ENCODE results near the gene NPHS2.

Gene NPHS2

DNA sequence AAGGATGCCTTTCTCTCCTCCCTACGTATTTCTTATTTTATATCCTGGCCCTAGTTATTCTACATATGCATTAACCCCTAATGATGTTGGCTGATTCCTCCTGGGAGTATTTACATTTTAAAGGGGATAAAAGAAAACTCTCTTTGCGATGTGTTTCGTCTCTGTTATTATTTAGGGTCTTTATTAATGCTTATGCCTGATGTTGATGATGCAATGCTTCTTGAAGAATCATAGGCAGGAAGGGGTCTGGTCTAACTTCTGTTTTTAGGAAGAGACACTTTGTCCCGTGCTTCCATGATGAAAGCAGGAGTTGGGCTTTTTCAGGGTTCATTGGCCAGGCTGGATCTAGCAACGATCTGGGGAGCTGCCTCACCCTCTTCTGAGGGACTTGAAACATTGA, 761 bp upstream of the NPHS2 start:
- TF ChIP-seq ZBTB7A (IDR thresholded peaks at IDR 0.05; ENCODE audit: low read depth) (no peak), EGR1 (IDR thresholded peaks at IDR 0.05) (no peak), EP300 (IDR thresholded peaks at IDR 0.05; ENCODE audit: borderline replicate concordance) (no peak), TCF12 (IDR thresholded peaks at IDR 0.05; ENCODE audit: low read depth) (no peak), RAD21 (IDR thresholded peaks at IDR 0.05; ENCODE audit: low read depth) (no peak), NFIC (IDR thresholded peaks at IDR 0.05) (no peak), TAF1 (IDR thresholded peaks at IDR 0.05; ENCODE audit: low read depth) (no peak), CREB1 (IDR thresholded peaks at IDR 0.05; ENCODE audit: low read depth) (no peak), TEAD4 (IDR thresholded peaks at IDR 0.05) (no peak), YY1 (IDR thresholded peaks at IDR 0.05; ENCODE audit: low read depth) (no peak), FOXM1 (IDR thresholded peaks at IDR 0.05; ENCODE audit: borderline replicate concordance, low read depth) (no peak), CEBPB (IDR thresholded peaks at IDR 0.05) (no peak), MAX (IDR thresholded peaks at IDR 0.05) (no peak)
- TF ChIP-seq, protein P1, sequence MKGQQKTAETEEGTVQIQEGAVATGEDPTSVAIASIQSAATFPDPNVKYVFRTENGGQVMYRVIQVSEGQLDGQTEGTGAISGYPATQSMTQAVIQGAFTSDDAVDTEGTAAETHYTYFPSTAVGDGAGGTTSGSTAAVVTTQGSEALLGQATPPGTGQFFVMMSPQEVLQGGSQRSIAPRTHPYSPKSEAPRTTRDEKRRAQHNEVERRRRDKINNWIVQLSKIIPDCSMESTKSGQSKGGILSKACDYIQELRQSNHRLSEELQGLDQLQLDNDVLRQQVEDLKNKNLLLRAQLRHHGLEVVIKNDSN (IDR thresholded peaks at IDR 0.05): no peak
- TF ChIP-seq, protein P2, sequence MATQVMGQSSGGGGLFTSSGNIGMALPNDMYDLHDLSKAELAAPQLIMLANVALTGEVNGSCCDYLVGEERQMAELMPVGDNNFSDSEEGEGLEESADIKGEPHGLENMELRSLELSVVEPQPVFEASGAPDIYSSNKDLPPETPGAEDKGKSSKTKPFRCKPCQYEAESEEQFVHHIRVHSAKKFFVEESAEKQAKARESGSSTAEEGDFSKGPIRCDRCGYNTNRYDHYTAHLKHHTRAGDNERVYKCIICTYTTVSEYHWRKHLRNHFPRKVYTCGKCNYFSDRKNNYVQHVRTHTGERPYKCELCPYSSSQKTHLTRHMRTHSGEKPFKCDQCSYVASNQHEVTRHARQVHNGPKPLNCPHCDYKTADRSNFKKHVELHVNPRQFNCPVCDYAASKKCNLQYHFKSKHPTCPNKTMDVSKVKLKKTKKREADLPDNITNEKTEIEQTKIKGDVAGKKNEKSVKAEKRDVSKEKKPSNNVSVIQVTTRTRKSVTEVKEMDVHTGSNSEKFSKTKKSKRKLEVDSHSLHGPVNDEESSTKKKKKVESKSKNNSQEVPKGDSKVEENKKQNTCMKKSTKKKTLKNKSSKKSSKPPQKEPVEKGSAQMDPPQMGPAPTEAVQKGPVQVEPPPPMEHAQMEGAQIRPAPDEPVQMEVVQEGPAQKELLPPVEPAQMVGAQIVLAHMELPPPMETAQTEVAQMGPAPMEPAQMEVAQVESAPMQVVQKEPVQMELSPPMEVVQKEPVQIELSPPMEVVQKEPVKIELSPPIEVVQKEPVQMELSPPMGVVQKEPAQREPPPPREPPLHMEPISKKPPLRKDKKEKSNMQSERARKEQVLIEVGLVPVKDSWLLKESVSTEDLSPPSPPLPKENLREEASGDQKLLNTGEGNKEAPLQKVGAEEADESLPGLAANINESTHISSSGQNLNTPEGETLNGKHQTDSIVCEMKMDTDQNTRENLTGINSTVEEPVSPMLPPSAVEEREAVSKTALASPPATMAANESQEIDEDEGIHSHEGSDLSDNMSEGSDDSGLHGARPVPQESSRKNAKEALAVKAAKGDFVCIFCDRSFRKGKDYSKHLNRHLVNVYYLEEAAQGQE (IDR thresholded peaks at IDR 0.05; ENCODE audit: low read depth): no peak

DNA sequence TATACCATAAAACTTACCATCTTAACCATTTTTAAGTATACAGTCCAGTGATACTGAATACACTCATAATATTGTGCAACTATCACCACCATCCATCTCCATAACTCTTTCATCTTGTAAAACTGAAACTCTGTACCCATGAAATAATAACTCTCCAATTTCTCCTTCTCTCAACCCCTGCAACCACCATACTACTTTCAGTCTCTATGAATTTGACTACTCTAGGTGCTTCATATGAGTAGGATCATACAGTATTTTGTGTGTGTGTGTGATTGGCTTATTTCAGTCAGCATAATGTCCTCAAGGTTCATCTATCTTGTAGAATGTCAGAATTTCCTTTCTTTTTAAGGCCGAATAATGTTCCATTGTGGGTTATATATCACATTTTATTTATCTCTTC, 17.7 kb downstream of the NPHS2 start:
- TF ChIP-seq YY1 (IDR thresholded peaks at IDR 0.05; ENCODE audit: low read depth) (no peak), CEBPB (IDR thresholded peaks at IDR 0.05) (no peak), TAF1 (IDR thresholded peaks at IDR 0.05; ENCODE audit: low read depth) (no peak), EP300 (IDR thresholded peaks at IDR 0.05; ENCODE audit: borderline replicate concordance) (no peak), EGR1 (IDR thresholded peaks at IDR 0.05) (no peak), NFIC (IDR thresholded peaks at IDR 0.05) (no peak), FOXM1 (IDR thresholded peaks at IDR 0.05; ENCODE audit: borderline replicate concordance, low read depth) (no peak)
- TF ChIP-seq, protein P1 (IDR thresholded peaks at IDR 0.05): no peak

DNA sequence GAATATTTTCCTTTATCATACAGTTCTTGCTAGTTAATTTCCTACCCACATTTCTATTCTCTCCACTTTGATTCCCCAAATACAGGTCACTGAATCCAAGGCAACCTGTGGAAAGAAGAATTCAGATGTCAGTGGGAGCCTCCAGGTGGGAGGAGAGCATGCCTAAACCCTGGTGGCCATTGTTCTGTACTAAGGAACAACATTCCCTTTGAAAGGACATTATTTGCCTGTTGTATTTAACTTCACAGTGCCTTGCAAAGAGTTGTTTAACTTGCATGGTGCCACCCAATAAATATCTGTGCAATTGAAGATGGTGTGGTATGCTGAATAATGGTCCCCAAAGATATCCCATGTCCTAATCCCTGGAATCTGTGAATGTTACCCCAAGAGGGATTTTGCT, 21.3 kb downstream of the NPHS2 start:
- no peak for TF ChIP-seq TAF1 (IDR thresholded peaks at IDR 0.05; ENCODE audit: low read depth)
- TF ChIP-seq, protein P2 (IDR thresholded peaks at IDR 0.05; ENCODE audit: low read depth): no peak
- no peak for TF ChIP-seq ZBTB7A (IDR thresholded peaks at IDR 0.05; ENCODE audit: low read depth)
- no peak for TF ChIP-seq MAX (IDR thresholded peaks at IDR 0.05)
- no peak for TF ChIP-seq RAD21 (IDR thresholded peaks at IDR 0.05; ENCODE audit: low read depth)
- no peak for TF ChIP-seq FOXM1 (IDR thresholded peaks at IDR 0.05; ENCODE audit: borderline replicate concordance, low read depth)
- TF ChIP-seq TCF12 (IDR thresholded peaks at IDR 0.05; ENCODE audit: low read depth): no peak
- TF ChIP-seq EP300 (IDR thresholded peaks at IDR 0.05; ENCODE audit: borderline replicate concordance): no peak
- no peak for TF ChIP-seq EGR1 (IDR thresholded peaks at IDR 0.05)
- TF ChIP-seq, protein P1 (IDR thresholded peaks at IDR 0.05): no peak
- no peak for TF ChIP-seq CREB1 (IDR thresholded peaks at IDR 0.05; ENCODE audit: low read depth)
- TF ChIP-seq TEAD4 (IDR thresholded peaks at IDR 0.05): no peak
- no peak for TF ChIP-seq CEBPB (IDR thresholded peaks at IDR 0.05)
- no peak for TF ChIP-seq NFIC (IDR thresholded peaks at IDR 0.05)
- TF ChIP-seq YY1 (IDR thresholded peaks at IDR 0.05; ENCODE audit: low read depth): no peak

GRCh38 chr1:179550746-179551682, 24.7 kb downstream of the NPHS2 start:
- TF ChIP-seq TAF1 (IDR thresholded peaks at IDR 0.05; ENCODE audit: low read depth): no peak
- no peak for TF ChIP-seq EP300 (IDR thresholded peaks at IDR 0.05; ENCODE audit: borderline replicate concordance)
- TF ChIP-seq, protein P1 (IDR thresholded peaks at IDR 0.05): no peak
- no peak for TF ChIP-seq CEBPB (IDR thresholded peaks at IDR 0.05)
- no peak for TF ChIP-seq ZBTB7A (IDR thresholded peaks at IDR 0.05; ENCODE audit: low read depth)
- TF ChIP-seq EGR1 (IDR thresholded peaks at IDR 0.05): no peak
- TF ChIP-seq, protein P2 (IDR thresholded peaks at IDR 0.05; ENCODE audit: low read depth): no peak
- no peak for TF ChIP-seq YY1 (IDR thresholded peaks at IDR 0.05; ENCODE audit: low read depth)
- TF ChIP-seq FOXM1 (IDR thresholded peaks at IDR 0.05; ENCODE audit: borderline replicate concordance, low read depth): no peak
- TF ChIP-seq MAX (IDR thresholded peaks at IDR 0.05): no peak
- no peak for TF ChIP-seq NFIC (IDR thresholded peaks at IDR 0.05)
- TF ChIP-seq RAD21 (IDR thresholded peaks at IDR 0.05; ENCODE audit: low read depth): no peak
- TF ChIP-seq TCF12 (IDR thresholded peaks at IDR 0.05; ENCODE audit: low read depth): no peak
- no peak for TF ChIP-seq TEAD4 (IDR thresholded peaks at IDR 0.05)
- no peak for TF ChIP-seq CREB1 (IDR thresholded peaks at IDR 0.05; ENCODE audit: low read depth)

All from Ishikawa (cell line).